Osteoblast (primary cell): ENCODE results near the gene LRRC28. TPM values are rescaled to one million over a fixed set of nuclear protein-coding genes. Genes with fewer than 3 reads are reported as not detected.

Experiments used
- DNase-seq: peaks from one replicate; pipeline ENCODE4 v3.0.0; 2011; ENCODE audit warnings: low spot score, mixed read lengths; ENCODE audit not compliant: insufficient read length; ENCODE audit errors: missing footprints
- H2AFZ ChIP-seq: 2 replicates; pipeline ENCODE4 v1.6.0; 2011; ENCODE audit warnings: mild to moderate bottlenecking, low read length
- H3K27ac ChIP-seq: 2 replicates; pipeline ENCODE4 v1.5.1; 2011; ENCODE audit warnings: mild to moderate bottlenecking, low read depth, low read length, moderate library complexity
- H3K27me3 ChIP-seq: 2 replicates; pipeline ENCODE4 v1.6.0; 2012; ENCODE audit warnings: mild to moderate bottlenecking, control low read depth, inconsistent platforms, low read length, moderate library complexity; ENCODE audit not compliant: insufficient read depth
- H3K36me3 ChIP-seq: 2 replicates; pipeline ENCODE4 v1.5.1; 2011; ENCODE audit warnings: mild to moderate bottlenecking, low read length, control low read depth, moderate library complexity; ENCODE audit not compliant: insufficient read depth
- H3K4me1 ChIP-seq: 2 replicates; pipeline ENCODE4 v1.5.1; 2011; ENCODE audit warnings: mild to moderate bottlenecking, low read length, control low read depth, moderate library complexity; ENCODE audit not compliant: insufficient read depth
- H3K4me2 ChIP-seq: 2 replicates; pipeline ENCODE4 v1.6.0; 2011; ENCODE audit warnings: mild to moderate bottlenecking, low read length; ENCODE audit not compliant: insufficient read depth
- H3K4me3 ChIP-seq: fragments of 200-600 bp; sonication (generic); 3 replicates; pipeline ENCODE4 v1.5.1; 2012; ENCODE audit warnings: mild to moderate bottlenecking, low read length, inconsistent platforms; ENCODE audit not compliant: insufficient read depth
- H3K79me2 ChIP-seq: 2 replicates; pipeline ENCODE4 v1.6.0; 2012; ENCODE audit warnings: mild to moderate bottlenecking, low read length, control low read depth, inconsistent platforms; ENCODE audit not compliant: insufficient read depth
- H3K9me3 ChIP-seq: 2 replicates; pipeline ENCODE4 v1.5.1; 2011; ENCODE audit warnings: low read depth, low read length, control low read depth
- H4K20me1 ChIP-seq: 2 replicates; pipeline ENCODE4 v1.6.0; 2012; ENCODE audit warnings: mild to moderate bottlenecking, low read length, control low read depth; ENCODE audit not compliant: insufficient read depth
- total RNA-seq: library from RNA; depleted of rRNA; stranded (reverse); fragments of >200 nt; gene quantifications from 2 replicates; pipeline ENCODE4 v1.2.3, GENCODE V29; 2012
- TF ChIP-seq, protein P1 (sequence below): IDR thresholded peaks from 2 replicates; pipeline ENCODE4 v1.5.1; 2011; ENCODE audit warnings: mild to moderate bottlenecking, low read depth, low read length, moderate library complexity; ENCODE audit errors: extremely low read depth

Gene LRRC28
- total RNA-seq, 1 donor = 32.6 TPM

DNA sequence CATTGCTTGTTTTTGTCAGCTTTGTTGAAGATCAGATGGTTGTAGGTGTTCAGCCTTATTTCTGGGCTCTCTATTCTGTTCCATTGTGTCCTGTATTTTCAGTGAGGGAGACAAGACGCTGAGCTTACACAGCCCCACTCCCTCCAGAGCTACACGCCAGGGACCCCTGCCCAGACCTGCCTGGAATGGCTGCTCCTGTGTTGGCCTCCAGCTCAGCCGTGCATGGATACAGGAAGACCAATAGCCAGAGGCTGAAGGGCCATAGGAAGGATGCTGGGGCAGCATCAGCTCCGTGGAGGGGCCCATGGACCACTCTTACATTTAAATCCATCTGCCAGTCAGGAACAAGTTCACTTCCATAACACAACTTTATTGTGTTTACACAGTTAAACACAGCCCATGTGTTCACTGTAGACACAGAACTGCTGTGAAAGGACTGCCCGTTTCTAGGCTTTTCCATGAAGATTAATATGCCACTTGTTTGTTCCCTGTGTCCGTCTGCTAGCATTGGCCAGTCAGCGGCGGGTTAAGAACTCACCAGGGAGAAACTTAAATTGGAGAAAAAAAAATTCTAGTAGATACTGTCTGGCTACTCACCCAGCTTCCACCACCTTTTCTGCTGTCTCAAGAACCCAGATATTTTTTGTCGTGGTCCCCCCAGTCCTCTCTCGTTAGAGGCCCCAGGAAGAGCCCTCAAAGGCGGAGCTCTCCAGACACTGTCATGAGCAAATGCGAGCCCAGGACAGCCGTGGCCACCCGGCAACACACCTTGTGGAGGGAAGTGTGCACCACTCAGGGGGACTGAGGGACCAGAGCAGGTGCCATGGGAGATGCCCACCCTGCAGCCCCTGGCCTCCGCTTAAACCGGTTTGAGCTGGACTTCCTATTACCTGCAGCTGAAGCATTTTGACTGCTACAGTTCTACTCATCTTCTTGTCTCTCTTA, 172.2 kb downstream of the LRRC28 start:
- no peak overlapping the region for H3K4me3 ChIP-seq
- H3K79me2 ChIP-seq = no peaks in the 10 kb centered on the region
- DNase-seq = no peak
- TF ChIP-seq, protein P1, sequence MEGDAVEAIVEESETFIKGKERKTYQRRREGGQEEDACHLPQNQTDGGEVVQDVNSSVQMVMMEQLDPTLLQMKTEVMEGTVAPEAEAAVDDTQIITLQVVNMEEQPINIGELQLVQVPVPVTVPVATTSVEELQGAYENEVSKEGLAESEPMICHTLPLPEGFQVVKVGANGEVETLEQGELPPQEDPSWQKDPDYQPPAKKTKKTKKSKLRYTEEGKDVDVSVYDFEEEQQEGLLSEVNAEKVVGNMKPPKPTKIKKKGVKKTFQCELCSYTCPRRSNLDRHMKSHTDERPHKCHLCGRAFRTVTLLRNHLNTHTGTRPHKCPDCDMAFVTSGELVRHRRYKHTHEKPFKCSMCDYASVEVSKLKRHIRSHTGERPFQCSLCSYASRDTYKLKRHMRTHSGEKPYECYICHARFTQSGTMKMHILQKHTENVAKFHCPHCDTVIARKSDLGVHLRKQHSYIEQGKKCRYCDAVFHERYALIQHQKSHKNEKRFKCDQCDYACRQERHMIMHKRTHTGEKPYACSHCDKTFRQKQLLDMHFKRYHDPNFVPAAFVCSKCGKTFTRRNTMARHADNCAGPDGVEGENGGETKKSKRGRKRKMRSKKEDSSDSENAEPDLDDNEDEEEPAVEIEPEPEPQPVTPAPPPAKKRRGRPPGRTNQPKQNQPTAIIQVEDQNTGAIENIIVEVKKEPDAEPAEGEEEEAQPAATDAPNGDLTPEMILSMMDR = no peak
- H3K4me2 ChIP-seq = no peak overlapping the region
- no peaks in the 10 kb centered on the region for H3K36me3 ChIP-seq
- H3K27ac ChIP-seq = no peak overlapping the region
- H2AFZ ChIP-seq = no peak overlapping the region
- peaks cover 11% of the 10 kb centered on the region for H3K4me1 ChIP-seq
- no peaks in the 10 kb centered on the region for H3K9me3 ChIP-seq
- H4K20me1 ChIP-seq = no peaks in the 10 kb centered on the region
- H3K27me3 ChIP-seq = no peaks in the 10 kb centered on the region

DNA sequence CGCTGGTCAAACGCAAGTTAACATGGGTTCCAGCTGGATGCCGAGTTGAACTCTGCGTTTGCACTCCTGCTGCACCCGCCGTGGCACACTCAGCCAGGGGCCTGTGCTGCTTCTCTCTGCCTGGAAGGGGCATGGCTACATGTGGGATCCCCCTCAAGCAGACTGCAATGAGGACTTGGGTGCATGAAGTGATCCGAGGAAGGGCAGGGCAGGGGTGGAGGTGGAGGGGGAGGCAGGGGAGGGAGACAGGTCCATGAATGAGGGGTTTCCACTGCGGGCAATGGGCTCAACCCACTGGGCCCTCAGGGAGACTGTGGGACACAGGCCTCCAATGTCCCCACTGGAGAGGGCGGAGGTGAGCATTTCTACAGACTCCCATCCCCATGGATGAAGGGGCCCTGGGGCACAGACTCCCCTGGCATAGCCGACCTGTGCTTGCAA, 172.9 kb downstream of the LRRC28 start:
- Histone ChIP-seq H3K4me1 (peaks cover 11% of the 10 kb centered on the region), H2AFZ (no peak overlapping the region), H3K9me3 (no peaks in the 10 kb centered on the region), H3K36me3 (no peaks in the 10 kb centered on the region), H4K20me1 (no peaks in the 10 kb centered on the region), H3K27ac (no peak overlapping the region), H3K4me2 (no peak overlapping the region), H3K4me3 (no peak overlapping the region), H3K79me2 (no peaks in the 10 kb centered on the region), H3K27me3 (no peaks in the 10 kb centered on the region)
- DNase-seq = no peak
- TF ChIP-seq, protein P1 = no peak

DNA sequence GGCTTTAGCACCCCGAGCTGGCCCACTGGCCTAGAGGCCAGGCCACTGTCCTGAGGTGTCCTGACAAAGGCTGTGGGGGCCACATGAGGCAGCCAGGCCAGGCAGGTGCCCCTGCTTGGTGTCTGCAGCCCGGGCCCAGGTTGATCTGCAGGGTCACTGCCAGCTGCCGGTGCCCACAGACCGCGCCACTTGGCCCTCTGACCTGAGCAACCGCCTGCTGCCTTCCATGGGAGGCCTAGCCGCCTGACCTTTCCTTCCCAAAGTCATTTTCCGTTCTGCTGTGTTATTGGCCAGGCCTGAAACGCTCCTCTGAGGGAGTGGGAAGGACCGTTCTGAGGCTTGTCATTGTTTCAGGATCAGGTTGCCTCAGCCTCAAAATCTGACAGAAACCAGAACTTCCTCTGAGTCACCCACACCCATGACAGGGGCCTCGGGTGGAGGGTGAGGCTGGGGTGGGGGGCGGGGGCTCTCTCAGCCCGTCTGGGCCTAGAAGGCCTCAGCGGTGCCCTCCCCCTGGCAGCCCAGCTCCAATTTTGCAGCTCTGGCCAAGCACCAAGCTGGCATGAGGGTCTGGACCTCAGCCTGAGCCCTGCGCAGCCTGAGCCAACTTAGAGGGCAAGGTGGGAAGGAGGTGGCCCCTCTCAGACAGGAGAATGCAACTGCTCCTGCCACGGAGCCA, 173.8 kb downstream of the LRRC28 start:
- TF ChIP-seq, protein P1 = no peak
- H3K9me3 ChIP-seq = no peaks in the 10 kb centered on the region
- peak overlapping the region; percentile 84 for H2AFZ ChIP-seq
- H3K27ac ChIP-seq = peak overlapping the region; percentile 33
- no peaks in the 10 kb centered on the region for H3K36me3 ChIP-seq
- no peaks in the 10 kb centered on the region for H3K79me2 ChIP-seq
- peaks cover 11% of the 10 kb centered on the region for H3K4me1 ChIP-seq
- H3K27me3 ChIP-seq = no peaks in the 10 kb centered on the region
- H4K20me1 ChIP-seq = no peaks in the 10 kb centered on the region
- DNase-seq = peak; percentile 98
- no peak overlapping the region for H3K4me3 ChIP-seq
- H3K4me2 ChIP-seq = no peak overlapping the region
